GM10266 (cell line): ENCODE results near the gene UNC13C.

Experiments
- DNase-seq: peaks from one replicate; pipeline ENCODE4 v3.0.0; 2012; ENCODE audit errors: extremely low spot score
- TF ChIP-seq, protein P1 (sequence below): IDR thresholded peaks from 2 replicates; pipeline ENCODE4 v1.5.1; 2012; ENCODE audit warnings: mild to moderate bottlenecking, low read depth; ENCODE audit not compliant: control insufficient read depth, insufficient read depth; ENCODE audit errors: missing control alignments

UNC13C gene

GRCh38 chr15:54083991-54084390 is 105.8 kb downstream of the UNC13C start:
- TF ChIP-seq, protein P1, sequence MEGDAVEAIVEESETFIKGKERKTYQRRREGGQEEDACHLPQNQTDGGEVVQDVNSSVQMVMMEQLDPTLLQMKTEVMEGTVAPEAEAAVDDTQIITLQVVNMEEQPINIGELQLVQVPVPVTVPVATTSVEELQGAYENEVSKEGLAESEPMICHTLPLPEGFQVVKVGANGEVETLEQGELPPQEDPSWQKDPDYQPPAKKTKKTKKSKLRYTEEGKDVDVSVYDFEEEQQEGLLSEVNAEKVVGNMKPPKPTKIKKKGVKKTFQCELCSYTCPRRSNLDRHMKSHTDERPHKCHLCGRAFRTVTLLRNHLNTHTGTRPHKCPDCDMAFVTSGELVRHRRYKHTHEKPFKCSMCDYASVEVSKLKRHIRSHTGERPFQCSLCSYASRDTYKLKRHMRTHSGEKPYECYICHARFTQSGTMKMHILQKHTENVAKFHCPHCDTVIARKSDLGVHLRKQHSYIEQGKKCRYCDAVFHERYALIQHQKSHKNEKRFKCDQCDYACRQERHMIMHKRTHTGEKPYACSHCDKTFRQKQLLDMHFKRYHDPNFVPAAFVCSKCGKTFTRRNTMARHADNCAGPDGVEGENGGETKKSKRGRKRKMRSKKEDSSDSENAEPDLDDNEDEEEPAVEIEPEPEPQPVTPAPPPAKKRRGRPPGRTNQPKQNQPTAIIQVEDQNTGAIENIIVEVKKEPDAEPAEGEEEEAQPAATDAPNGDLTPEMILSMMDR, result no peak
- DNase-seq, result no peak

DNA sequence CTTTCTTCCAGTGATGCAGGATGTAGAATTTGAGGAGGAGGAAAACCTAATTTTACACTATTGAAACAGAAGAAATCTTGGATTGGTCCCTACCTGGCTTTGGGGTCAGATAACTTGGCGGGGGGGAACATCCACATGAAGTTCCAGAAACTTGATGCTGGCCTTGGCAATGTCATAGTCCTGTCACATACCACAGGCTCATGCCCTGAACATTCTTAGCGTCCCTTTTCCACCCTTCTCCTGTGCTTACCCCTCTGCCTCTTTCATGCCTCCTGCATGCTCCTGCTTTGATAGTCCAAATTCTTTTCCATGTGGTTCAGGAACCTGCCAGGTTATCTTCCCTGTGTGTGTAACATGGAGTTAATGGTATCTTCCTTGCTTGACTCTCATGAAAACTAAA is 110.6 kb downstream of the UNC13C start:
- DNase-seq, result no peak
- TF ChIP-seq, protein P1, result no peak

DNA sequence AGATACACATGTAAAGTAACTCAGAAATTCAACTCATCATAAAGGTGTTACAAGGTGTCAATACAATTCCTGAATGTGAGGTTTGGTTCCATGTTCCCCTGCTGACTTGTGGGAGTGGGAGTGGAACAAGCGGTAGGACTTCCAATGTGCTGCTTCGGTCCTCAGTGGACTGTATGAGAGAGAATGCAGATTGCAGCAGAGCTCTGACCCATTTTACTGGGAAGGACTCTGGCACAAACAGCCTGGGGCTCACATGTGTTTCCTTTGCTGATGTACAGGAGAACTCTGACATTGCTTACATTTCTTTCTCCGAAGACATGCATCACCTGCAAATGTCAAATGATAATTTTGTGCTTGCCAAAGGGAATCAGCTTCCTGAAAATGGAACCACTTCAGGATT is 111.5 kb downstream of the UNC13C start:
- DNase-seq, result no peak
- TF ChIP-seq, protein P1, result no peak

- TF ChIP-seq, protein P1, result no peak
- DNase-seq, result no peak
Measured at GRCh38 chr15:54091651-54092050, 113.4 kb downstream of the UNC13C start.

- DNase-seq, result no peak
- TF ChIP-seq, protein P1, result no peak
Measured at GRCh38 chr15:54094661-54095060, 116.4 kb downstream of the UNC13C start.

DNA sequence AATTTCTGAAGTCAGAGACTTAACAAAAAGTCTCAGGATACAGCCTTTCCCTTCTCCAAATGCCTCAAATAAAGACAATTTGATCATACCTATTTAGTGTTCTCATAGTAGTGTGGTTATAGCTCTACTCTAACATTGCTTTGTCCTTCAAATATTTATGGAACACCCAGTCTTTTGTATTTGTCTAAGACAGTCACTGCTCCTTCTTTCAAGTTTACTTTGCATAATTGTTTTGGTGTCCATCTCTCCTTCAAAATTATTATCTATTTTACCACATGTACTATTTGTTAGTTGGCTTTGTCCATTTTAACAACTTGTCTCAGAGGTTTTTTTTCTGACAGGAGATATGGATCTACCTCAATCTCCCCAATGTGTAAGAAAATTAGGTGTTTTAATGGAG is 118.8 kb downstream of the UNC13C start:
- TF ChIP-seq, protein P1, result no peak
- no peak for DNase-seq

- DNase-seq, result no peak
- TF ChIP-seq, protein P1, result no peak
Measured at GRCh38 chr15:54099010-54099409, 120.8 kb downstream of the UNC13C start.
